NCI-H1105 (cell line): ENCODE results near the gene DCP2.
"Not testable (repeated sequence)": the region's sequence is repeated elsewhere in the genome, so short reads cannot be mapped to it uniquely, and the experiment has no call there.

Experiments
- DNase-seq: peaks from one replicate; lab custom pipeline; 2025; lab: John Stamatoyannopoulos, UW

The DCP2 gene

GRCh38 chr5:112976432-112977309 lies at the start of gene DCP2:
Gene DCP2 (plus strand): TSS chr5:112976798. CDS start chr5:112976934, 136 bp downstream.
- DNase-seq, result peak; percentile 91

- no peak for DNase-seq
Measured at GRCh38 chr5:112929336-112930081, 47.1 kb upstream of the DCP2 start.

GRCh38 chr5:112930082-112930344 lies 46.6 kb upstream of the DCP2 start:
- no peak for DNase-seq

GRCh38 chr5:112931473-112931872 lies 45.1 kb upstream of the DCP2 start:
- no peak for DNase-seq

- no peak for DNase-seq
Measured at GRCh38 chr5:112933105-112933504, 43.5 kb upstream of the DCP2 start.

GRCh38 chr5:112933651-112934365 lies 42.8 kb upstream of the DCP2 start:
- DNase-seq, result no peak

GRCh38 chr5:112934366-112934663 lies 42.3 kb upstream of the DCP2 start:
- DNase-seq, result no peak

- DNase-seq, result no peak
Measured at GRCh38 chr5:112935675-112936074, 40.9 kb upstream of the DCP2 start.

GRCh38 chr5:112938286-112938685 lies 38.3 kb upstream of the DCP2 start:
- DNase-seq, result no peak

GRCh38 chr5:112940670-112941069 lies 35.9 kb upstream of the DCP2 start:
- DNase-seq, result no peak

- DNase-seq, result no peak
Measured at GRCh38 chr5:112948458-112948857, 28.1 kb upstream of the DCP2 start.

- no peak for DNase-seq
Measured at GRCh38 chr5:112951124-112951702, 25.4 kb upstream of the DCP2 start.

GRCh38 chr5:112956606-112957005 lies 20.0 kb upstream of the DCP2 start:
- no peak for DNase-seq

GRCh38 chr5:112957036-112957808 lies 19.4 kb upstream of the DCP2 start:
- DNase-seq, result no peak

GRCh38 chr5:112958093-112959088 lies 18.2 kb upstream of the DCP2 start:
- DNase-seq, result no peak

- not testable (repeated sequence) for DNase-seq
Measured at GRCh38 chr5:112959872-112960271, 16.7 kb upstream of the DCP2 start.

- no peak for DNase-seq
Measured at GRCh38 chr5:112960315-112960714, 16.3 kb upstream of the DCP2 start.

- no peak for DNase-seq
Measured at GRCh38 chr5:112960863-112961504, 15.6 kb upstream of the DCP2 start.

- not testable (repeated sequence) for DNase-seq
Measured at GRCh38 chr5:112963374-112963733, 13.2 kb upstream of the DCP2 start.

GRCh38 chr5:112965733-112966306 lies 10.8 kb upstream of the DCP2 start:
- DNase-seq, result no peak
